Mucosa of stomach (tissue), 1 donor: ENCODE data around the gene MYOM1.

ENCODE experiments used
- H3K27me3 ChIP-seq: one replicate; pipeline ENCODE4 v1.7.0; 2013; ENCODE audit warnings: mild to moderate bottlenecking, low read length; ENCODE audit not compliant: control insufficient read depth, insufficient read depth
- H3K36me3 ChIP-seq: one replicate; pipeline ENCODE4 v1.7.0; 2013; ENCODE audit warnings: low read length; ENCODE audit not compliant: control insufficient read depth, insufficient read depth
- H3K4me1 ChIP-seq: one replicate; pipeline ENCODE4 v1.7.0; 2013; ENCODE audit warnings: mild to moderate bottlenecking, low read length; ENCODE audit not compliant: control insufficient read depth, insufficient read depth
- H3K4me3 ChIP-seq: one replicate; pipeline ENCODE4 v1.7.0; 2013; ENCODE audit warnings: low read length
- H3K9ac ChIP-seq: one replicate; pipeline ENCODE4 v1.7.0; 2013; ENCODE audit warnings: mild to moderate bottlenecking, low read length, moderate library complexity
- H3K9me3 ChIP-seq: one replicate; pipeline ENCODE4 v1.7.0; 2013; ENCODE audit warnings: mild to moderate bottlenecking, low read length, moderate library complexity; ENCODE audit not compliant: control insufficient read depth
- donor health status: Pancreatic carcinoma.

MYOM1 gene

DNA sequence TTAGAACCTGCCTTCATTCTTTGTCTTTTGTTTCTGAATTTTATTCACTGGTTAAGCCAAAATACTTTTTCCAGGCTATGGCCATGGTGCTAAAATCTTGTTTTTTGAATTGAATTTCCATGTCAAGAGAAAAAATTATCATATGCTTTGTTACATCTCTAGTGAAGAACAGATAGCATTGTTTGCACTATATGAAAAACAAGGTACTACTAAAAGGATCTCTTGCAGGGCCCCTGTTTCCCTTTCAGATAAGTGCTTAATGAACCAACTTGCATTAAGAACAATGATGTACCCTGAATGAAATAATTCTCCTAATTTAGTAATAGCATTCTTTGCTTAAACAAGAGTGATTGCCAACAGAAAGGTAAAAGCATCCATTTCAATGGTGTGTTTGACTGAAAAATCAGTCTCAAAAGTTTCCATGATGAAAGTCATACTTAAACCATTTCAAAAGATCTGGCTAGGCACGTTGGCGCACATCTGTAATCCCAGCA, 37.9 kb upstream of the MYOM1 start:
- Histone ChIP-seq H3K9ac (no peak overlapping the region), H3K4me1 (peaks cover 31% of the 10 kb centered on the region), H3K36me3 (peaks cover 20% of the 10 kb centered on the region), H3K9me3 (no peaks in the 10 kb centered on the region), H3K4me3 (no peak overlapping the region), H3K27me3 (no peaks in the 10 kb centered on the region)

DNA sequence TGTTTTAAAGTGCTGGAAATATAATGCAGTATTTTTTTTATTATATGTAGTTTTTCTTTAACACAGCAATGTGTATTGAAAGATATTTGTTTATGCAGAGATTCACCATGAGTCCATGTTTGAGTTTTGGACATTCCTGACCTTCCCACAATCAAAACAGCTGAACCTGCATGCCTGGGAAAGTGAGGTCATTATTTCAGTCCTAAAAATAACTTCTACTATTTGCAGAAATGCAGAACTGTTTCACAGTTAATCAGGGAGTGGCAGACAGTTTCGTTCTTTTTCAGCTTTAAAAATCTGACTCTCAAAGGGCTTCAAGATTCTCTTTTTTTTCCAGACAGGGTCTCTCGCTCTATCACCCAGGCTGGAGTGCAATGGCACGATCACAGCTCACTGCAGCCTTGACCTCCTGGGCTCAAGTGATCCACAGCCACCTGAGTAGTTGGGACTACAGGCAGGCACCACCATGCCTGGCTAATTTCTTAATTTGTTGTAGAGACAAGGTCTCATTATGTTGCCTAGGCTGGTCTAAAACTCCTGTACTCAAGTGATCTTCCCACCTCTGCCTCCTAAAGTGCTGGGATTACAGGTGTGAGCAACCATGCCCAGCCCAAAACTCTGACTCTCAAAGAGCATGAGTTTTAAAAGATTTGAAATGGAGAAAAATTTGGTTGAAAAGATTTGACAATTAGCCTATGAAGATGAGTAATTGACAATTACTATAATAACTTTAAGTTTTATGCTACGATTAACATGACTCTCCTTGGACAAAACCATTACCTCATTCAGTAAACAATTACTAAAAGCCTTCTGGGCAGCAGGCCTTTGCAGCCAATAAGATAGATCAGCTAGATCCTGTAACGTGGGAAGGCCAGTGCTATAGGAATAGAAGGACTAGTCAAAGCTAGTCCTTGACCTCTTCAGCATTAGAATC, 37.2 kb upstream of the MYOM1 start:
- no peaks in the 10 kb centered on the region for H3K27me3 ChIP-seq
- no peak overlapping the region for H3K4me3 ChIP-seq
- H3K36me3 ChIP-seq: peaks cover 20% of the 10 kb centered on the region
- no peaks in the 10 kb centered on the region for H3K9me3 ChIP-seq
- peak overlapping the region; percentile 30 for H3K9ac ChIP-seq
- H3K4me1 ChIP-seq: peaks cover 31% of the 10 kb centered on the region

DNA sequence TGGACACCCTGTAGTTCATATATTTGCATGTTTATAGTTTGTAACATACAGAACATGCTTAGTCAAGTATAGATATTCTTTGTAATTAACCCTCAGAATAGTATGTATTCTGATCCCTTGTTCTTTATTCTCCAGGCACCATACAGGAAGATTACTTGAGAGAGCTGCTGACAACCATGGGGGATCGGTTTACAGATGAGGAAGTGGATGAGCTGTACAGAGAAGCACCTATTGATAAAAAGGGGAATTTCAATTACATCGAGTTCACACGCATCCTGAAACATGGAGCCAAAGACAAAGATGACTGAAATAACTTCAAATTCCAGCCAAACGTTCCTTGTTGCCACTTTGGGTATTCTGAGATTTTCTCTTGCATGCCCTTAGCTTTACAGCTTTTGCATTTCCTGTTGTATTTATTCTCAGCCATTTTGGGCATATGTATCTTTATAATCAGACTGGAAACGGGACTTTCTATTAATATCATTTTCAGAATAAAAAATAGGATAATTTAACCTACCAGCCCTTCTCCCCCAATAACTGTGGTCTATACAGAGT, 35.9 kb upstream of the MYOM1 start:
- no peak overlapping the region for H3K4me3 ChIP-seq
- peaks cover 32% of the 10 kb centered on the region for H3K4me1 ChIP-seq
- H3K36me3 ChIP-seq: peaks cover 20% of the 10 kb centered on the region
- no peaks in the 10 kb centered on the region for H3K9me3 ChIP-seq
- no peak overlapping the region for H3K9ac ChIP-seq
- H3K27me3 ChIP-seq: no peaks in the 10 kb centered on the region

DNA sequence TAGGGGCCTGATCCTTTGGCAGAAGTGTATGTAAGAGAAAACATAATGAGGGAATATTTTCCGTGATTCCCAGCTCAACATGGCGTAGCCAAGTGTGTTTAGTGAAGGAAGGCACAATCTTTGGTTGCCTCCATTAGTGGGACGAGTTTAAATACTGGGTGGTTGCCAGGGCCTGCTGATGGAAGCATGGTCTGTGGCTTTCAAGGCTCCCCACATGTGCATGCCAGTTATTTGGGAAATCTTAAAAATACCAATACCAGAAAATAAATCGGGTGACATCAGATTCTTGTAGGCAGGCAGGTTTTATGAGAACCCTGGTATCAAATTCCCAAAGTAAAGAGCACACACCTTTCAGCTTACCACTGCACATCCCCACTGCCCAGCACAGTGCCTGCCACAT, 35.0 kb upstream of the MYOM1 start:
- H3K4me1 ChIP-seq: peaks cover 31% of the 10 kb centered on the region
- no peaks in the 10 kb centered on the region for H3K27me3 ChIP-seq
- H3K36me3 ChIP-seq: peaks cover 20% of the 10 kb centered on the region
- H3K4me3 ChIP-seq: no peak overlapping the region
- no peak overlapping the region for H3K9ac ChIP-seq
- H3K9me3 ChIP-seq: no peaks in the 10 kb centered on the region

DNA sequence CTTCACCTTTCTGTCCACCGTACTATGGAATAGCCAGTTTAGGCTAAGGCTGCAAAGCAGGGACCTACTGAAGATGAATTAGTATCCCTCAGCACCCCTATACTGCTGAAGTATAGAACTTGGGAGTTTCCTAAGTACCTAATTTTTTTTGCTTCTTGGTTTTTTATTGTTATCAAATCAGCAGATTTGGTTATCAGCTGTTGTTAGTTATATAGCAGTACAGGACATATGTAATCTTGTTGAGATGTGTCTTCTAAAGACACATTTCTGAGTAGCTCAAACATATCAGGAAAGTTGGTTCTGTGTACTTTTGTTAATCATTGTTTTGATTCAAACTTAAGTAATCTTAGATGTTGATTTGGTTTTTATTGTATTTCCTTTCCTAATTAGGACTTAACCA, 33.1 kb upstream of the MYOM1 start:
- Histone ChIP-seq H3K9me3 (no peaks in the 10 kb centered on the region), H3K9ac (no peak overlapping the region), H3K4me3 (no peak overlapping the region), H3K36me3 (peaks cover 13% of the 10 kb centered on the region), H3K4me1 (peaks cover 26% of the 10 kb centered on the region), H3K27me3 (no peaks in the 10 kb centered on the region)

DNA sequence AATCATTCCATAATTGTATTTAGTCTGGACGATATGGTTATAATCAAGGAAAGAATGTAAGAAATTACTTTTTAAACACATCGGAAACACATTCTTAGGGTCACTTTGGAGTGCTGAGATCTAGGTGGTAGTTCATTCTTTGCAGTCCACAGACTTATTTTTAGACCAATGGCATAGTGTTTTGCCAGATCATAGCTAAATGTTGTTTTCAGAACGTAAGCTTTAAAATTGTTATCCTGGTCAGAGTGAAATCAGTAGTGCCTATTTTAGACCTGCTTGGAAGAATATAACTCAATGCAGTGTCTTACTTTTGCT, 32.2 kb upstream of the MYOM1 start:
- Histone ChIP-seq H3K4me1 (peaks cover 18% of the 10 kb centered on the region), H3K36me3 (peaks cover 9% of the 10 kb centered on the region), H3K27me3 (no peaks in the 10 kb centered on the region), H3K9me3 (no peaks in the 10 kb centered on the region), H3K4me3 (no peak overlapping the region), H3K9ac (no peak overlapping the region)

DNA sequence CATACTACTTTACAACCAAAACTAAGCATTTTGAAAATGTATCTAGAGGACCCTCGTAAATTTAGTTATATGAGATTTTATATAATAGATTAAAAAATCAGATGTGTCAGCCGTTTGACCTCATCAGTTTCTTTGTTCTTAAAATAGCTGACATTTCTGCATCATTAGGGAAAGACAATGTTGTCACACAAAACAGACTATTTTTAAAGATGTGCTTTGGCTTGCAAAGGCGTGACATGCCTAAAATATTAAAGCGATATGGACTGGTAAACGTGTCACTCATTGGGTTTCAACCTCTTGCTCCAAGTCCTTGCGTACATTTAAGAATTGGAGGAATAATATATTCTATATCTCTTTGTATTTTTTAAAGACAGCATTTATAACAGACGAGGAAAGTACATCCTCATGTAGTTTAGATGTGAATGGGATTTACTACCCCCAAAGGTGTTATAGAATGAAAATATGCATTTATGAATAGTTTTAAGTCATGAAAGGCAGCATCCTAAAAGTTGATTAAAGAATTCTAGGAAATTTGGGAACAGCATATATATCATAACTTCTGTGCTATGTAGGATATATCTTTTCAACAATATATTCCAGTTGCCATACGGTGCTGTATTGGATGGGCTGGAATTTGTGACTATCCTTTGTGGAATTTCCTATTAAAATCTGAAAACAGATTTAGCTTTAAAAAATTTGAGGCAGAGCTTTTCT, 31.6 kb upstream of the MYOM1 start:
- H3K4me3 ChIP-seq: no peak overlapping the region

DNA sequence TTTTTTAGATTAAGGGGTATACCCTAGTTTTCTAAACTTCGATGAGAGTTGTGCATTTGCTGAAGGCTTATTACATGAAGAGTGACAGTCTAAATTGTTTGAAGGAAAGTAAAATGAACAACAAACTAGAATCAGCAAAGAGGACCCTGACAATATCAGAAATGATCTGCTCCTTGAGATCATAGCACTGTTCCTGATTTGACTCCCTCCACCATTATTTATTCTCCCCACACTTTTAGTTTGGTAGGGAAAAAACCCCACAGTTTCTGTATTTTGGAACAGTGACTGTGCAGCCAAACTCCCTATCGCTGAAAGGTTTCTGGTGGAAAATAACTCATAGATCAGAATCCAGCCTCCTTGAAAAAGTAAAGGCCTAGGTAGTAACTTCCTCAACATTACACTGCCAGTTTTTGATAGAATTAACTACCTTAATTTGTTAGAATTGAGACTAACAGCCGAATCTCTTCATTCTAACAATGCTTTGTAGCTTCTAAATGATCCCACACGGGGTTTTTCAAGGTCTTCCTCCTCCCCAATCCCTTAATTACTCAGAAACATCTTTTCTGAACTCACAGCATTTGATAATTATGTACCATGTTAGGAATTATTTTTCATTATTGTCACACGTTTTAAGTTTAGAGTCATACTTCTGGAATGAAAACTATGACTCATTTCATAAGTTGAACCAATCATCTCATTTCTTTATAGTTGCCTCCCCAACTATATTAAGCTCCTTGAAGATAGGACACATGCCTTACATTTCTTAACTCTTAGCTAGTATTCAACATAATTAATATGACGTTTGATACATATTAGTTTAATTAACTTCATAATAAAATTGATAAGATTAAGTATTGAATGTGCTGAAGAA, 30.7 kb upstream of the MYOM1 start:
- Histone ChIP-seq H3K9me3 (no peaks in the 10 kb centered on the region), H3K9ac (no peak overlapping the region), H3K4me1 (peaks cover 11% of the 10 kb centered on the region), H3K36me3 (peaks cover 7% of the 10 kb centered on the region), H3K27me3 (no peaks in the 10 kb centered on the region), H3K4me3 (no peak overlapping the region)

More for the DNA sequence above, 31.6 kb upstream of the MYOM1 start:
- H3K9ac ChIP-seq: no peak overlapping the region
- H3K36me3 ChIP-seq: peaks cover 7% of the 10 kb centered on the region
- H3K27me3 ChIP-seq: no peaks in the 10 kb centered on the region
- H3K4me1 ChIP-seq: peaks cover 13% of the 10 kb centered on the region
- no peaks in the 10 kb centered on the region for H3K9me3 ChIP-seq

DNA sequence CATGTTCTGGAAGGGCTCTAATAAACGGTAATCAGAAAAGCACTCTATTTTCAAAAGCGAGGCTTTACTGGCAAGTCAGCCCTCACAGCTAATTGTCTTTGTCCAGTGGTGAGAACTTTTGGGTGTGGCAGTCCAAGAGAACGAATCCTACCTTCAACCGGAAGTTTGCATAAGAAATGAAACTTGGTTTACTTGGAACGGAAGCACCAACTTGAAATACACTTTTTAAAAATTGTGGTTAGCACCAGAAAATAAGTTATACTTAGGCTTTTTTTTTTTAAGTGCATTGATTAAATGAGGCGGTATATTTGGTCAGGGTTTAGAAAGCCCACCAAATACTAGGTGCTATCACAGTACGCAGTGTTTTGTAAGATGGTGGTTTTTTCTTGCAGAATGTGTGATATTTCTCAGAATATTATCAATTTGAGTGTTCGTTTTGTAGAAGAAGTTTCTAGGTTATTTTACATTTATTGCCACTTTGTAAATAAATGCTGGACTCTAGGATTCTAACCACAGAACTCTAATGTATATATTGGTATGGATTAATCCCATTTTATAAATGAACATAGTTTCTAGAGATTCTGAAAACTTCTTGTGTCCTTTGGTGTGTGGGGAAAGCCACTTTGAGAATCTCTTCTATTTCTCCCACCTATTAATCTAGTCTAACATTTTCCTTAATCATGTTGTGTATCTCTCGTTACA, 29.0 kb upstream of the MYOM1 start:
- Histone ChIP-seq H3K27me3 (no peaks in the 10 kb centered on the region), H3K36me3 (no peaks in the 10 kb centered on the region), H3K4me3 (peak overlapping the region; percentile 44), H3K4me1 (peaks cover 6% of the 10 kb centered on the region), H3K9ac (peak overlapping the region; percentile 98), H3K9me3 (no peaks in the 10 kb centered on the region)

DNA sequence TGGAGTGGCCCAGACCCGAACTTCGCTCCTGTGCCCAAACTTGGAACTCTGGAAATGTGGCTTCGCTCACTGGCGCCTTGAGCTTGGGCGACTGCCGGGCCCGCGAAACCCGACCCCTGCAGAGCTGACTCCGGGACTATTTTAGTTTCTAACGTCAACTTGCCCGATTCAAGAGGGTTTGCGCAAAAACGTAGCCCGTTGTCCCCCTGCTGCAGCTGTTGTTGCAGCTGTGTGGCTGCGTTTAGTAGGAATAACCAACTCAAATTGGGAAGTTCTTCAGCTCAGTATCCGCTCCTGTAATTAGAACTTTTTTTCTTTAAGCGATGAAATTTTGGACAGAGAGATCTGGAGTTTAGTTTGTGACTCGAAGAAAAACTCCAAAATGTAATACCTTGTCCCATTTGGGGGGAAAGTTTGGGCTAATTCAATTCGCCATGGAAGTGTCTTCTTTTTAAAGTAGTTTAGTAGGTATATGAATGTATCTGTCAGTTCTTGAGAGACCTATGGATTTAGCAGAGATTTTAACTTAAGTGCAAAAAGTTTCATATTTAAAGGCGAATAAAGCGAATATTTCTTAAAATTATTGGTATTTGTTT, 28.4 kb upstream of the MYOM1 start:
- Histone ChIP-seq H3K9ac (peak overlapping the region; percentile 98), H3K27me3 (no peaks in the 10 kb centered on the region), H3K4me3 (peak overlapping the region; percentile 44), H3K36me3 (no peaks in the 10 kb centered on the region), H3K4me1 (peaks cover 6% of the 10 kb centered on the region), H3K9me3 (no peaks in the 10 kb centered on the region)
